ENCODE measurements around the gene PRKCG.
"Not testable (repeated sequence)": the region's sequence is repeated elsewhere in the genome, so short reads cannot be mapped to it uniquely, and the experiment has no call there.

Gene PRKCG

DNA sequence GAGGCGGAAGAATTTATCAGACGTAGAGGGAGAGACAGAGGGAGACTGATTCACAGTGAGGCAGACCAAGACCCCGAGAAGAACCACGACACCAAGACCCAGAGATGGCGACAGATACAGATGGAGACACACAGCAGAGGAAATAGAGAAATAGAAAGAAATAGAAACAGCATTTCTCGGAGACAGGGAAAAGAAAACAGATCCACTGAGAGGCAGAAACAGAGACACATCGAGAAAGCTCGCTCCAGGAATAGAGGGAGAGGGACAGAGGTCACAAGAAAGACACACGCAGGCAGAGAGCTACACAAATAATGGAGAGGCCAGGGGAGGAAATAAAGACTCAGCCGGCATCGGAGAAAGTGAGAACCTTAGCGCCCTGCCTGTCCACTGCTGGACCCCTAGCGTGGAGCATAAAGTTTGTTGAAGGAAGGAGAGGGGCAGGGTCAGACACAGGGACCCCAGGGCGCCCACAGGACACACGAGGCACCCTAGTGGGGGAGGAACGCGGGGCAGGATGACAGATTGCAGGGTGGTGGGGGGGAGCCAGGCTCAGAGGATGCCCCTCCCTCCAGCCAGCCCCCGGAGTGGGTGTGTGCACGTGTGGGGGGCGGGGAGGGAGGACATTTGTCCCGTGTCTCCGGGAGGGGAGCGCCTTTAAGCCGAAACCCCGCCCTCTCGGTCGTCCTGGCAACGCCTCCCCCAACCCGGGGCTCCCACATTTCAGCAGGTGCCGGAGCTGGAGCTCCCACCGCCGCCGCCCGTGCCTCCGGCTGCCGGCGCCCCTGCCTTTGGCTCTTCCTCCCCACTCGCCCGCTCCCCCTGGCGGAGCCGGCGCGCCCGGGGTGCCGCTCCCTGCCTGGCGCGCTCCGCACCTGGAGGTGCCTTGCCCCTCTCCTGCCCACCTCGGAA lies at the start of gene PRKCG:
PRKCG (plus strand) TSS at position 716 of the 909 bp plus-strand sequence. CDS start 298 bp downstream, outside the sequence.
- TF ChIP-seq, protein P1, sequence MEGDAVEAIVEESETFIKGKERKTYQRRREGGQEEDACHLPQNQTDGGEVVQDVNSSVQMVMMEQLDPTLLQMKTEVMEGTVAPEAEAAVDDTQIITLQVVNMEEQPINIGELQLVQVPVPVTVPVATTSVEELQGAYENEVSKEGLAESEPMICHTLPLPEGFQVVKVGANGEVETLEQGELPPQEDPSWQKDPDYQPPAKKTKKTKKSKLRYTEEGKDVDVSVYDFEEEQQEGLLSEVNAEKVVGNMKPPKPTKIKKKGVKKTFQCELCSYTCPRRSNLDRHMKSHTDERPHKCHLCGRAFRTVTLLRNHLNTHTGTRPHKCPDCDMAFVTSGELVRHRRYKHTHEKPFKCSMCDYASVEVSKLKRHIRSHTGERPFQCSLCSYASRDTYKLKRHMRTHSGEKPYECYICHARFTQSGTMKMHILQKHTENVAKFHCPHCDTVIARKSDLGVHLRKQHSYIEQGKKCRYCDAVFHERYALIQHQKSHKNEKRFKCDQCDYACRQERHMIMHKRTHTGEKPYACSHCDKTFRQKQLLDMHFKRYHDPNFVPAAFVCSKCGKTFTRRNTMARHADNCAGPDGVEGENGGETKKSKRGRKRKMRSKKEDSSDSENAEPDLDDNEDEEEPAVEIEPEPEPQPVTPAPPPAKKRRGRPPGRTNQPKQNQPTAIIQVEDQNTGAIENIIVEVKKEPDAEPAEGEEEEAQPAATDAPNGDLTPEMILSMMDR (IDR thresholded peaks at IDR 0.05; ENCODE audit: low read depth, low read length): no peak
- DNase-seq (ENCODE audit: low read depth in 2 of 2): no peak
- peak within 1 kb of the TSS; percentile 32 for H3K4me3 ChIP-seq (replicated peaks in 1 of 2; ENCODE audit: low read depth in 2 of 2, low read length in 2 of 2)

DNA sequence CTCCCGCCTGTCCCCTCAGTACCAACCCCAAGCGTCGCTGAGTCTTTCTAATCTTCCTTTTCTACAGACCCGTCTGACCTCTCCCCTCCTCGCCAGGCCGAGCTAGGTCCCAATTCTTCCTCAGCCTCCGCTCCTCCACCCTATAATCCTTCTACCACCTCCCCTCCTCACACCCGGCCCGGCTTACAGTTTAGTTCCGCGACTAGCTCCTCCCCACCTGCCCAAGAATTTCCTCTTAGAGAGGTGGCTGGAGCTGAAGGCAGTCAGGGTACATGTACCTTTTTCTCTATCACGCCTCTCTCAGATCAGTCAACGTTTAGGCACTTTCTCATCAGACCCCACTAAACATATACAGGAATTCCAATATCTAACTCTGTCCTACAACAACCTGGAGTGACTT lies 49.1 kb upstream of the PRKCG start:
- DNase-seq (ENCODE audit: low read depth in 2 of 2): not testable (repeated sequence)

DNA sequence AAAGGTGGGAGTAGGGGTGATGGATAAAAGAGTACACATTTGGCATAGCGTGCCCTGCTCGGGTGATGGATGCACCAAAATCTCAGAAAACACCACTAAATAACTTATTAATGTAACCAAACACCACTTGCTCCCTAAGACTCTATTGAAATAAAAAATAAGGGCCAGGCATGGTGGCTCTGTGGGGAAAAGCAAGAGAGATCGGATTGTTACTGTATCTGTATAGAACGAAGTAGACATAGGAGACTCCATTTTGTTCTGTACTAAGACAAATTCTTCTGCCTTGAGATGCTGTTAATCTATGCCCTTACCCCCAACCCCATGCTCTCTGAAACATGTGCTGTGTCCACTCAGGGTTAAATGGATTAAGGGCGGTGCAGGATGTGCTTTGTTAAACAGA lies 43.6 kb upstream of the PRKCG start:
- H3K4me3 ChIP-seq (replicated peaks in 1 of 2; ENCODE audit: low read depth in 2 of 2, low read length in 2 of 2); DNase-seq (ENCODE audit: low read depth in 2 of 2): not testable (repeated sequence)

More for the DNA sequence above, 49.1 kb upstream of the PRKCG start:
- H3K4me3 ChIP-seq (replicated peaks in 1 of 2; ENCODE audit: low read depth in 2 of 2, low read length in 2 of 2): not testable (repeated sequence)

DNA sequence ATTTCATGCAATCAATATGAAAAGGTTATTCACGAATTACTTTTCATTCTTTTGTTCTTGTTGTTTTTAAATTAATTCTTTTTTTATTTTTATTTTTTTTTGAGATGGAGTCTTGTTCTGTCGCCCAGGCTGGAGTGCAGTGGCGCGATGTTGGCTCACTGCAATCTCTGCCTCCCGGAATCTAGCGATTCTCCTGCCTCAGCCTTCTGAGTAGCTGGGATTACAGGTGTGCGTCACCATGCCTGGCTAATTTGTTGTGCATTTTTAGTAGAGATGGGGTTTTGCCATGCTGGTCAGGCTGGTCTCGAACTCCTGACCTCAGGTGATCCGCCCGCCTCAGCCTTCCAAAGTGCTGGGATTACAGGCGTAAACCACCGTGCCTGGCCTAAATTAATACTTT lies 41.8 kb upstream of the PRKCG start:
- not testable (repeated sequence) for DNase-seq (ENCODE audit: low read depth in 2 of 2); H3K4me3 ChIP-seq (replicated peaks in 1 of 2; ENCODE audit: low read depth in 2 of 2, low read length in 2 of 2)

DNA sequence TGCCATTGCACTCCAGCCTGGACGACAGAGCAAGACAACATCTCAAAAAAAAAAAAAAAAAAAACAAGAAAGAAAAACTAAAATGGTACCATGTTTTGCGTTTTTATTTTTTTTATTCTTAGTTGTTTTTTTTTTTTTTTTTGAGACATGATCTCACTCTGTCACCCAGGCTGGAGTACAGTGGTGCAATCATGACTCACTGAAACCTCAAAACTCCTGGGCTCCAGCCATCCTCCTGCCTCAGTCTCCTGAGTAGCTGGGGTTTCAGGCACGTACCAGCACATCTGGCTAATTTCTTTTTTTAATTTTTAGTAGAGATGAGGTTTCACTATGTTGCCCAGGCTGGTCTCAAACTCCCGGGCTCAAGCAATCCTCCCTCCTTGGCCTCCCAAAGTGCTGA lies 41.1 kb upstream of the PRKCG start:
- DNase-seq (ENCODE audit: low read depth in 2 of 2): peak; percentile 88 to 94
- not testable (repeated sequence) for H3K4me3 ChIP-seq (replicated peaks in 1 of 2; ENCODE audit: low read depth in 2 of 2, low read length in 2 of 2)

DNA sequence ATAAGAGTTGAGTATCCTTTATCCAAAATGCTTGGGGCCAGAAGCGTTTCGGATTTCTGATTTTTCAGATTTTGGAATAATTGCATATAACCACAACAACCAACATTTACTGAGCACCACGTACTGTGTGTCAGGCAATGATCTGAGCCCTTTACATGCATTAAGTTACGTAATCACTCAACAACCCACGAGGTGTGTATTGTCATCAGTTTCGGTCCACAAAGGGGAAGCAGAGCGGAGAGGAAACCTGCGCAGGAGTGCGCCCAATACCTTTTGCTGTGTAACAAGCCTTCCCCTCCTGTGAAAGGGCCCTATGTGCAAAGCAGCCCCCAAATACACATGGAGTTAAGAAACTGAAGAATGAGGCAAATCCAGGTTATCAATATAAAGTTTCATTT lies 37.1 kb upstream of the PRKCG start:
- no peak for DNase-seq (ENCODE audit: low read depth in 2 of 2)
- H3K4me3 ChIP-seq (replicated peaks in 1 of 2; ENCODE audit: low read depth in 2 of 2, low read length in 2 of 2): no peak overlapping the region
- TF ChIP-seq, protein P1 (IDR thresholded peaks at IDR 0.05; ENCODE audit: low read depth, low read length): no peak

DNA sequence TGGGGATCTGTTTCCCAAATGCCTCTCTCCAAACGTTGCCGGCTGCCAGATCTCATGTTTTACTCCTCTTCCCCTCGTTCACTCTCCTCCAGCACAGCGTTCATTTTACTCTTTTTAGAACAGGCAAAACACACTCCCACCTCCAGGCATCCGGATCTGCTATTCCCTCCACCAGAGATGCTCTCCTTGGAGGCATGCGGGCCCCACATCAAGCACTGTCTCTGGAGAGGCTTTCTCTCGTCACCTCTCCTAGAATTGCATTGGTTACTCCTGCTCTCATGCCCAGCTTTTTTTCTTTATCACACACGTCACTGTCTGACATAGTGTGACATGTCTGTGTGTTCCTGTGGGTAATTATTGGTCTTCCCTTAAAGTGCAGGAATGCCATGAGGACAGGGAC lies 34.4 kb upstream of the PRKCG start:
- no peak overlapping the region for H3K4me3 ChIP-seq (replicated peaks in 1 of 2; ENCODE audit: low read depth in 2 of 2, low read length in 2 of 2)
- TF ChIP-seq, protein P1 (IDR thresholded peaks at IDR 0.05; ENCODE audit: low read depth, low read length): no peak
- peak in 1 of 2 donors; percentile 33 for DNase-seq (ENCODE audit: low read depth in 2 of 2)

DNA sequence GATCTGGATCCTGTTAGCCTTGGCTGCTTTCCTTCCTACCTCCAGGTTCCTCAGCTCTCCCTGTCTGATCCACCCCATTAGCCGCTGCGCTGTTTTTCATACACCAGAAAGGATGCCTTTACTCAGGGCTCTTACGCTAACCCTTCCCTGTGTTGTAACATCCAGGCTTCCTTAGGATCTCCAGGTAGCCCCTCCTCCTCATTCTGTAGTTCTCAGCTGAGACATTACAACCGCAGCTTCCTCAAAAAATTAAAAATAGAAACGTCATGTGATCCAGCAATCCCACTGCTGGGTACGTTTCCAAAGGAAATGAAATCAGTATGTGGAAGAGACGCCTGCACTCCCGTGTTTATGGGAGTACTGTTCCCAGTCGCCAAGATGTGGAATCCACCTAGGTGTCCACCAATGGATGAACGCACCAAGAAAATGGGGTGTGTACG lies 32.7 kb upstream of the PRKCG start:
- peak; percentile 77 to 91 for DNase-seq (ENCODE audit: low read depth in 2 of 2)
- TF ChIP-seq, protein P1 (IDR thresholded peaks at IDR 0.05; ENCODE audit: low read depth, low read length): no peak
- no peak overlapping the region for H3K4me3 ChIP-seq (replicated peaks in 1 of 2; ENCODE audit: low read depth in 2 of 2, low read length in 2 of 2)

DNA sequence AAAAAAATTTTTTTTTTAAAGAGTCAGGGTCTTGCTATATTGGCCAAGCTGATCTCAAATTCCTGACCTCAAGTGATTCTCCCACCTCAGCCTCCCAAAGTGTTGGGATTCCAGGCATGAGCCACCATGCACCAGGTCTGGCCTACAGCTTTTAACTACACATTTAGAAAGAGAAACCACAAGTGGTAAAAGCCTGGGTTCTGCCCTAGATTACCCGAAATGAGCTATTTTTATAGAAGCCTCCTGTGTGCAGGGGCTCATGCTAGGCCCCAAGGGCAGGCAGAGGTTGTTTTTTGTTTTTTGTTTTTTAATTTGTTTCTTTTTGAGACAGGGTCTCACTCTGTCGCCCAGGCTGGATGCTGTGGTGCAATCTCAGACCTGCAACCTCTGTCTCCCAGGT lies 28.3 kb upstream of the PRKCG start:
- DNase-seq (ENCODE audit: low read depth in 2 of 2): no peak
- no peak overlapping the region for H3K4me3 ChIP-seq (replicated peaks in 1 of 2; ENCODE audit: low read depth in 2 of 2, low read length in 2 of 2)

More for the DNA sequence above, 28.3 kb upstream of the PRKCG start:
- TF ChIP-seq, protein P1 (IDR thresholded peaks at IDR 0.05; ENCODE audit: low read depth, low read length): no peak
